GM19099 (cell line): ENCODE data around the gene TAF6.

Experiments used
- POLR2A ChIP-seq: IDR thresholded peaks from 3 replicates; pipeline ENCODE4 v1.6.1; 2011; ENCODE audit warnings: low read depth; ENCODE audit not compliant: insufficient read length; ENCODE audit errors: extremely low read depth

TAF6 gene

DNA sequence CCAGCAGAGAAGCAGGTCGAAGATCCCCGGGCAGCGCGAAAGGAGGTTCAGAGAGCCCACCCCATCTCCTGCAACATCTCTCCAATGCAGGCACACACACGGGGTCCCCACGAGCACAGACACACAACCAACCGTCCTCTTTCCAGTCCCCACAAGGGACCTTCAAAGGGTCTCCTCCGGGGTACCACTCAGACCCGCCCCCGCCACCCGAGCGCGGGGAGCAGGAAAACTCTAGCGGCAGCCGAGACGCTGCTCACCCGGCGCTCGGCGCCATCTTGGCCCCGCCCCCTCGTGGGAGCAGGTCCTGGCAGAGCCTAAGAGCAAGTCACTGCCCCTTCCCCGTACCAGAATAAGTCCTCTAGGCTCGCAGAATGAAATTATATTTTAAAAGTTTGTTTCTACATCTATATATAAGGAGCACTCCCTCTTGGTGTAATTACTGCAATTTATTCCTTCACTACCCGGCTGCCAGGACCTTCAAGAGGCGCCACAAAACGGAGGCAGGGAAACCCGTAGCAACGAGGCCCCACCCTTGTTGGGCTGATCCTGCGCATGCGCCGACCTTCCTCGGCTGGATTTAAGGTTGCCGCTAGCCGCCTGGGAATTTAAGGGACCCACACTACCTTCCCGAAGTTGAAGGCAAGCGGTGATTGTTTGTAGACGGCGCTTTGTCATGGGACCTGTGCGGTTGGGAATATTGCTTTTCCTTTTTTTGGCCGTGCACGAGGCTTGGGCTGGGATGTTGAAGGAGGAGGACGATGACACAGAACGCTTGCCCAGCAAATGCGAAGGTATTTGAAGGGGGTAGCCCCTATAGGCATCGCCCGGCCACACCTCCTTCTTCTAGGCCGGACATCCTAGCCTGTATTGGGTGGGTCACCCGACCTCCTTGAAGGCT is at the start of gene TAF6, which contains the start of gene CNPY4:
TSS of gene TAF6 (minus strand) at position 287 of the 898 bp plus-strand sequence. CDS start 5,149 bp downstream, outside the sequence.
TSS of gene CNPY4 (plus strand) at position 563 of the 898 bp plus-strand sequence. CDS start at position 674, 111 bp downstream.
- peak; percentile 81 for TF ChIP-seq POLR2A

DNA sequence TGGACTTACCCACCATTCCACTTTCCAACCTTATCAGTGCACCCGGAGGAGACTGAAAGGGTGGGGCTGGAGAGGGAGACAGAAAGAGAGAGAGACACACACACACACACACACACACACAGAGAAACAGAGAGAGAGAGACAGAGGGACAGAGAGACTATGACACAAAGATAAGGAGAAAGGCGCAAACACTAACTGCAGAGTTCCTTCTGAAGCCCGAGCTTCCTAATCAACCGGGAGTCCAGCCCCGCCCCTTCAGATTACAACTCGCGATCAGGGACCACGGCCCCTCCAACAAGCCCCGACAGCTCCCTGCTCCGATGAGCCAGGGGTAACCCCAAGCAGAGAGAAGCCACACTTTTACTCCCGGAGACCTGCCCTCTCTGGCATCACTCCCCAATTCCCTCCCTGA is 48.8 kb upstream of the TAF6 start:
- TF ChIP-seq POLR2A: no peak

DNA sequence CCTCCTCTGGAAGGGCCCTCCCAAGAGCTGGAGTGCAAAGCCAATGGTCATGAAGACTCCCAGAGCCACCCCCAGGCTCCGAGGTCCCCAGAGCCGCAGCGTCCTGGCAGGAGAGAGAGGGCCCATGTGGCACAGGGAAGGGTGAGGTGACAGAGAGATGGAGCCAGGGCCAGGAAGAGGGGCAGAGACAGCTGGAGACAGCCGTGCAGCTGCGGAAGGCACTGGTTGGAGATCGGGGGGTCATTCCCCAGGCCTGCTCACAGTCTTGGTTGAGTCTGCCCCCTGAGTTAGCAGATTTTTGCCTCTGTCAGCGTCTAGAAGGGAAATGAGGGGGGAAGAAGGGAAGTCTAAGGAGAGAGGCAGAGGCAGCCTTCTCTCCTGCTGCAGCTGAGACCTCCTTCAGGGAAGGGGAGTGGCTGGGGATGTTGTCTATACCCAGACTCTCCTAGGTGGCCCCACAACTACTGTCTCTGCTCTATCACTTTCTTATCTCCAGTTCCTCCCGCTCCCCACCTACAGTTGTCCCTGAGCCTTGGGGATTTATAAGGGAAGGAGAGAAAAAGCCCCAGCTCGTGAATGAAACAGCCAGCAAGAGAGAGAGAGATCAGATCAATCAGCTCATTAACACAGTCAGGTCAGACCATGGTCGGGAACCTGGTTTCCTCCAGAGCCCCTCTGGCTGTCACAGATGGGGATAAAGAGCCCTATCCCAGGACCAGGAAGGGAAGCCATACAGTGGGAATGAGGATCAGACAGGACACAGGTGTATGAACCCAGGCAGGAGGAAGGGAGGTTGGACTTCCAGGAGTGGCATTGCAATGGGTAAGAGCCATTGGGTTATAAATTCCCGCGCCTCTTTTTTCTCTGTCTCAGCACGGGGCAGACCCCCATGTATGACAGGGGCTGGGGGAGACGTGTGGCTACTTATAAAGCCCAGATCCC is 48.1 kb upstream of the TAF6 start:
- TF ChIP-seq POLR2A: no peak

DNA sequence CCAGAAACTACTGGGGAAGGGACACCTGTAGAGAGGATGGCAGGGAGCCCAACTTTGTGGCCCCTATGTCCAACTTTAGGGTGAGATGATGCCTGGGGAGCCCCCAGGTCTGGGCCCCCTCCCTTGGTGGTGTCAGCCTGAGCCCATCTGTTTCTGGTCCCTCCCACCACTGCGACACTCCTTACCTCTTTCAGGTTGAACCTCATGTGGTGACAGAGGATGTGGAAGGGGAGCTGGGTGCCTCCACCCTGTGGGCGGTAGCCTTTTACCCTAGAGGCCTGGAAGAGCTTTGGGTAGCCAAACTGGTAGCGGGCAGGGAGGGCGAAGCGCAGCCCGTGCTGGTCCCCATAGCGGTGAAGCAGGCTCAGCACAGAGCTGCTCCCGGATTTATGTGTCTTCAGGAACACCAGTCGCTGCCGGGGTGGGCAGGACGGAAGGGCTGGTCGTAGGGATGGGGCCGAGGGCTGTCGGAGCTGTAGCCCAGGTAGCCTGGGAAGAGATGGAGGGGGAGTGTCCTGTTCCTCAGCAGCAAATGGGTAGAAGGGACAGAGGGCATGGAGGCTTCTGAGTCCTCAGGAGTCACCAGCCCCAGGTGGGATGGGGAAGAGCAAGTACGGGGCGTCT is 47.3 kb upstream of the TAF6 start:
- no peak for TF ChIP-seq POLR2A

DNA sequence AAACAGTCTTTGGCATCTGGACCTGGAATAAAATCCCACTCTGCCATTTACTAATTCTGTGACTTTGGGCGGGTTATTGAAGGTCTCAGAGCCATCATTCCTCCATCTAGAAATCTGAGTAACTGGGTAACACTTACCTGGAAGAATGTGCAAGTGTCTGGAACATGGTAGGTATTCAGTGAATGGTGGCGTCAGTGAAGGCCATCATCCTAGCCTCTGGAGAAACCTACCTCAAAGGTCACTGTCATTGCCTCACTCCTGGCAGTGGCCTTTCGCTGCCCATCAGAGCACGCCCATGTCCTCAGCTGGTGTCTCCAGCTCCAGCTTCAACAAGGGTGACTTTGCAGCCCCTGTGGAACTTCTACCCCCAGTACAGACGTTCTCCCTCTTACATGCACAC is 44.7 kb upstream of the TAF6 start:
- TF ChIP-seq POLR2A: no peak

DNA sequence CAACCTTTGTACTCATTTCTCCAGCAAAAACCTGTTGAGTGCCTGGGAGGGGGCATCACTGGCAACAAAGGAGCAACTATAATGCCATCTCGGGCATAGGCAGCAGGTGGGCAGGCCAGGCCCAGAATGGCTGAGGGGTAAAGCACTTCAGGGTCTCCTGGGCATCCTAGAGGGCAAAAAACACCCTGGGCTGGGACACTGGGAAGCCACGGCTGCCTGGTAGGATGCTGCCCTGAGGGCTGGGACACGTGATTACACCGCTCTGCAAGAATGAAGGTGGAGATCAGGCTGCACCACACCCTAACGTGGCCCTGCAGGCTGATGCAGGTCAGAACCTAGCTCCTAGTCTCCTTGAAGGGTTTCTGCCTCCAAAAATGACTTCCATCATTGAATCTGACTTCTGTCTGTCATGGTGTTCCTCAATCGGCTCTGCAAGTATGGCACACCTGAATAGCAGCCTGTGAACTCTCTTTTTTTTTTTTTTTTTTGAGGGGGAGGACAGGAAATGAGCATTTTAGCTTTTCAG is 43.9 kb upstream of the TAF6 start:
- TF ChIP-seq POLR2A: no peak

DNA sequence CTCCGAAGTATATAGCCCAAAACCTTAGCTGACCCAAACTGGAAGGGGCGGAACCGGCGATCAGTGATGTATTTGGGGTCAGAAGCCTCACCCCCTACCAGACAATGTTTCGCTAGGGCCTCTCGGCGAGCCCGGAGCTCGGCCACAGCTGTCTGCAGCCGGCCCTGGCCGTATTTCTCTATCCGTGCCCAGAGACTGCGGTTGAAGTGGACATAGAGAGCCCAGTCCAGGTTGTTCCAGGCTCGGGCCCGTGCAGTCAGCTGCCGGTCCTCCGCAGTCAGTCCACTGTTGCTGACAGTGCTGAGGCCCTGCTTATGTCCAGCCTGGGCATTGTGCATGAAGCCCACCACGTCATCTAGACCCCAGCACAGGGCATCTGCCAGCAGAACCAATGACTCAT is 40.9 kb upstream of the TAF6 start:
- no peak for TF ChIP-seq POLR2A

DNA sequence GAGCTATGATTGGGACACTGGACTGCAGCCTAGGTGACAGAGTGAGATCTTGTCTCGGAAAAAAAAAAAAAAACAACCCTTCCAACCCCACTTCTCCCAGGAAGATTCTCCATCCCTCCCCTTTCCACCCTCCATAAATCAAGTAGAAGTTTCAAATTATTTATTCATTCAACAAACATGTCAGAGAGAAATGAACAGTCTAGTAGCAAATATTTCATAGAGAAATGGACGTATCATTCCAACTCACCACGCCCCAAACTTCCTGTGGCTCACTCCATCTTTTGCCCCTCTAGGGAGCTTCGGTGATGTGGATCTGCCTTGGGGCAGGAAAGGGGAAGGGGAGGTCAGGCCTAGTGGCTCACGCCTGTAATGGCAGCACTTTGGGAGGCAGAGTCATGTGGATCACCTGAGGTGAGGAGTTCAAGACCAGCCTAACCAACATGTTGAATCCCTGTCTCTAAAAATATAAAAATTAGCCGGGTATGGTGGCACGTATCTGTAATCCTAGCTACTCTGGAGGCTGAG is 40.0 kb upstream of the TAF6 start:
- no peak for TF ChIP-seq POLR2A

DNA sequence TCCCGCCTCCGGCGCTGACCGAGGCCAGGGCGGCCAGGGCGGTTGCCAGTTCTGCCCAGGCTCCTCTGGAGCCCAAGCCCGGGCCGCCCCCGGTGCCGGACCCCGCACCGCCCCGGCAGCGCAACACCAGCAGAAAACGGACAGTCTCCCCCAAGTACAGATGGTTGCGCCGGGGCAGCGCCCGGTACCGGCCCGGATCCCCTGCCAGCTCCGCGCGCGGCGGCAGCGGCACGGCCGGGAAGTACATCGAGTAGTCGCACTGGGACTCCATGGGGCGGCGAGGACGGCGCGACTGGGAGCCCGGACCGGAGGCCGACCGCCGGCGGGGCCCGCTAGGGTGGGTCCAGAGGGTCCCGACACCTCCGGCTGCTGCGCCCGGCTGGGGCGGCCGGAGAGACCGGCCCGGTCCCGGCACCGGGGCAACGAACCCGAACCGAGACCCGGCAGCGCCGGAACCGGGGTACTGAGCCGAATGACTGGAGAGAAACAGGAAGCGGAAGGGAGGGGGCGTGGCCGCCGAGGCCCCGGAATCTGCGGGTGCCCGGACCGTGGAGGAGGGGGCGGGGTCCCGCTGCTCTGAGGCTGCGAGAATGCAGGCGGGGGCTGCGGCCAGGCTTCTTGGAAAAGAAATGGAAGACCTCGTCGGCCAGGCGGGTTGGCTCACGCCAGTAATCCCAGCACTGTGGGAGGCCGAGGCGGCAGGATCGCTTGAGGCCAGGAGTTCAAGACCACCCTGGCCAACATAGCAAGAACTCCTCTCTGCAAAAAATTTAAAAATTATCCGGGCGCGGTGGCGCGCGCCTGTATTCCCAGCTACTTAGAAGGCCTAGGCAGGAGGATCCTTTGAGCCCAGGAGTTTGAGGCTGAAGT is 39.3 kb upstream of the TAF6 start, which contains the start of gene TRAPPC14:
TSS of gene TRAPPC14 (minus strand) at position 495 of the 870 bp plus-strand sequence. CDS start at position 271, 224 bp downstream.
- peak; percentile 78 for TF ChIP-seq POLR2A

DNA sequence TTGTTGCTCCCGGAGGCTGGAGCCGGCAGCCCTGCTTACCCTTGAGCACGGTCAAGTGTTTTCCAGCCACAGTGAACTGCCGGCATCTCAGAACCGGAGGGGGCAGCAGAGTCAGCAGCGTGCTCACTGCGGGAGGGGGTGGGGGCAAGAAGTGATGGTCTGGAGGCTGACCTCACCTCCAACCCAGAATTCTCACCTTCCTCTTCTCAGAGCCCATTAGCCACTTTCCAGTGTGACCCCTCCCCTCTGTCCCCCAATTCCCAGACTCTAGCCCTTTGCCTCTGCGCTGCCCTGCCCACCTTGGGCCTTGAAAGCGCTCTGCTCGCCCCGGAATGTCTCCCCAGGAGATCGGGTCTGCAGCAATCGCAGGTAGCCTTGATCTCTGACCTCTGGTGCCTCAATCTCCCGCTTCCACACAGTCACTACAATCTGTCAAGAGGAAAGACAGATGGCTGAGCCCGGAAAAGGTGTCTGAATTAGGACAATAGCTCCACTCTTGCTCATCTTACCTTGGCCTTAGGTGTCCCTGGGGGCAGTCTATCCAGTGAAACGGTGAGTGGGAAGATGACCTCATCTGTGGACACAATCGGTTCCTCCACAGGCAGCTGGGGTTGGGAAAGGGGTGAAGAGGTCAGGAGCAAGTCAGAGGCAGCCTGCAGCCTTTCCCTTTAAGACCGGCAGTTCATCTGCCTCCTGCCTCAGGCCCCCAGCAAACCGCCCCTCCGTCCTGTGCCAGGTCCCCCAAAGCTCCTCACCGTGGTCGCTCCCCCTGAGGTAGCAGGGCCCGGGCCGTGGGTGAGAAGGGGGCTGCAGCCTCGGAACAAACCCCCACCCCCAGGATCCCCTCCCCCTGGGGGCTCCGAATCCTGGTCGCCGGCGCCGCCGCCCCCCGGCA is 38.4 kb upstream of the TAF6 start:
- no peak for TF ChIP-seq POLR2A

DNA sequence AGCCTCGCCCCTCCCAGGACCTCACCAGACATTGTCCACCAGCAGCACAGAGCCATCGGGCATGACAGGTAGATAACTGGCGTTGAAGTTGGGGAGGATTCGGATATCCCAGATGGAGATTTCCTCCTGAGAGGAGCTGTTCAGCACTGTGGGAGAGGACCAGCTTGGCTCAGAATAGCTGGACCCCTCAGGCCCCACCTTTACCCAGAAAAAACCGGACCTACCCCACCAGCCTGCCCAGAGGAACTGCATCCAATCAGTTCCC is 37.8 kb upstream of the TAF6 start:
- TF ChIP-seq POLR2A: no peak

DNA sequence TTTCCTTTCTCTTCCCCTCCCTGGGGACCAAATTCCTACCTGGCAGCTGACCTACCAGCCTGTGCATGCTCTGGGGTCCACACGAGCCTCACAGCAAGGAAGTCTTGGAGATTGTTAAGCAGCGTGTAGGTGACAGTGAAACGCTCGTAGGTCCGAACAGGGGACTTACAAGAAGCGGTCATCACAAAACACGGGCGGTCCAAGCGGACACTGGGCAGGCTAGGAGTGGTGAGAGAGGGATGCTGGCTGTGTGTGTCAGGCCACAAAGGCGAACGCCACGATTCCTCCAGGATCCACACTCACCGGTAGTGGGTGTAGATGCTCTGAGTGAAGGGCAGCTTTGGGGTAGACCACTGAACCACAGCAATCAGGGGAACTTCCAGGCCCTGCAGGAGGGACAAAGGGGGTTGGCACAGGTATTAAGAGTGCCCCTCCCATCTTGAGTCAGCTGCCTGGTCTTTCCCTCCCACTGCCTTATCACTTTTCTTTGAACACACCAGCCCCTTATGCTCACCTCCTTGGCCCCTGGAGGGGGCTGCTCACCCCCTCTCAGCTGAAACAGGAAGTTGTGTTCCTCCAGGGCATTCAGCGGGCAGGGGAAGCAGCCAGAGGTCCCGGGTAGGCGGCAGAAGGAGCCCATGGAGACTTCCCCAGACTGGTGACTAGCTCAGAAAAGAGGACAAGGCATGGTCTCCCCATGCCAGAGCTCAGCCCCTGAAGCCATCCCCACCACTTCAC is 37.3 kb upstream of the TAF6 start:
- no peak for TF ChIP-seq POLR2A
